ENCODE results near the gene GAGE1. TPM values are rescaled to one million over a fixed set of nuclear protein-coding genes. Genes with fewer than 3 reads are reported as not detected.
A peak's percentile ranks its signal among the peaks of the same experiment; 100 is the strongest.
"Not testable (repeated sequence)": the region's sequence is repeated elsewhere in the genome, so short reads cannot be mapped to it uniquely, and the experiment has no call there.

Gene GAGE1, protein sequence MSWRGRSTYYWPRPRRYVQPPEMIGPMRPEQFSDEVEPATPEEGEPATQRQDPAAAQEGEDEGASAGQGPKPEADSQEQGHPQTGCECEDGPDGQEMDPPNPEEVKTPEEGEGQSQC
- total RNA-seq, result not detected
- not detected for polyA plus RNA-seq
- long read RNA-seq, donor 1, result 0 reads
- long read RNA-seq, donor 2, result 0 reads

DNA sequence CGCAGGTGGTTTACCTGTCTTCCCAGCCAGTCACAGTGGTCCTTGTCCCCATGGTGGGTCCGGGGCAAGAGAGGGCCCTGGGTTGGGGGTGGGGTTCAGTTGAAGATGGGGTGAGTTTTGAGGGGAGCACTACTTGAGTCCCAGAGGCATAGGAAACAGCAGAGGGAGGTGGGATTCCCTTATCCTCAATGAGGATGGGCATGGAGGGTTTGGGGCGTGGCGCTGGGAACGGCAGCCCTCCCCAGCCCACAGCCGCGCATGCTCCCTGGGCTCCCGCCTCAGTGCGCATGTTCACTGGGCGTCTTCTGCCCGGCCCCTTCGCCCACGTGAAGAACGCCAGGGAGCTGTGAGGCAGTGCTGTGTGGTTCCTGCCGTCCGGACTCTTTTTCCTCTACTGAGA lies at the start of gene GAGE1:
TSS of gene GAGE1 (plus strand) at position 301 of the 400 bp plus-strand sequence. CDS start 1,155 bp downstream, outside the sequence.
- DNase-seq; H3K27ac ChIP-seq; H3K9me3 ChIP-seq; H3K27me3 ChIP-seq (ENCODE audit: insufficient read depth in 3 of 3, low read length in 2 of 3); ATAC-seq; H3K4me3 ChIP-seq; H3K4me1 ChIP-seq; intact Hi-C loops (cut with DNase I); H3K36me3 ChIP-seq (ENCODE audit: insufficient read depth in 1 of 2, low read depth in 1 of 2): not testable (repeated sequence)
- WGBS, 3 donors, result no CpG with 5 or more reads among the region's 16 CpGs

- H3K4me3 ChIP-seq; ATAC-seq; DNase-seq; H3K36me3 ChIP-seq (ENCODE audit: insufficient read depth in 1 of 2, low read depth in 1 of 2); H3K4me1 ChIP-seq; H3K9me3 ChIP-seq; intact Hi-C loops (cut with DNase I); H3K27me3 ChIP-seq (ENCODE audit: insufficient read depth in 3 of 3, low read length in 2 of 3); H3K27ac ChIP-seq: not testable (repeated sequence)
- no CpG with 5 or more reads among the region's 16 CpGs for WGBS, 3 donors
These were observed 47.8 kb upstream of the GAGE1 start, which contains the start of gene GAGE12E for GRCh38 chrX:49550989-49551388. GAGE12E (plus strand) TSS chrX:49551289; CDS start chrX:49552444, 1,155 bp downstream.

DNA sequence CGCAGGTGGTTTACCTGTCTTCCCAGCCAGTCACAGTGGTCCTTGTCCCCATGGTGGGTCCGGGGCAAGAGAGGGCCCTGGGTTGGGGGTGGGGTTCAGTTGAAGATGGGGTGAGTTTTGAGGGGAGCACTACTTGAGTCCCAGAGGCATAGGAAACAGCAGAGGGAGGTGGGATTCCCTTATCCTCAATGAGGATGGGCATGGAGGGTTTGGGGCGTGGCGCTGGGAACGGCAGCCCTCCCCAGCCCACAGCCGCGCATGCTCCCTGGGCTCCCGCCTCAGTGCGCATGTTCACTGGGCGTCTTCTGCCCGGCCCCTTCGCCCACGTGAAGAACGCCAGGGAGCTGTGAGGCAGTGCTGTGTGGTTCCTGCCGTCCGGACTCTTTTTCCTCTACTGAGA lies 38.3 kb upstream of the GAGE1 start, which contains the start of gene GAGE12F:
TSS of gene GAGE12F (plus strand) at position 301 of the 400 bp plus-strand sequence. CDS start 1,155 bp downstream, outside the sequence.
- H3K4me1 ChIP-seq; H3K36me3 ChIP-seq (ENCODE audit: insufficient read depth in 1 of 2, low read depth in 1 of 2); intact Hi-C loops (cut with DNase I); H3K27me3 ChIP-seq (ENCODE audit: insufficient read depth in 3 of 3, low read length in 2 of 3); H3K9me3 ChIP-seq; DNase-seq; H3K4me3 ChIP-seq; H3K27ac ChIP-seq; ATAC-seq: not testable (repeated sequence)
- WGBS, 3 donors, result no CpG with 5 or more reads among the region's 16 CpGs

DNA sequence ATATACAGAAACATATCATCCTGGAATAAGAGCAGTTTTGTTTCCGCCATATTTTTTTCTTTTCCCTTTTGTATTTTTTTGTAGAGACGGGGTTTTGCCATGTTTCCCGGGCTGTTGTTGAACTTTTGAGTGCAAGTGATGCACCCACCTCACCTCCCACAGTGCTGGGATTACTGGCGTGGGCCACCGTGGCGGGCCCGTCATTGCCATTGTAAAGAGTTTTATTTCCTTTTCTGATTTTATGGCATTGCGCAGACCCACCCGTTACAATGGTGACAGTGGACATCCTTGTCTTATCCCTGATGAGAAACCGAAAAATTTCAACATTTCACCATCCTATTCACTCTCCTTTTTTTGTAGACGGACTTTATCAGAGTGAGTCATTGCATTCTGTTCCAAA lies 30.1 kb upstream of the GAGE1 start:
- H3K4me1 ChIP-seq; H3K36me3 ChIP-seq (ENCODE audit: insufficient read depth in 1 of 2, low read depth in 1 of 2); H3K27me3 ChIP-seq (ENCODE audit: insufficient read depth in 3 of 3, low read length in 2 of 3); H3K27ac ChIP-seq; H3K9me3 ChIP-seq; intact Hi-C loops (cut with DNase I); H3K4me3 ChIP-seq; ATAC-seq: not testable (repeated sequence)
- peak in 1 of 2 donors; percentile 18 for DNase-seq
- no CpG with 5 or more reads among the region's 11 CpGs for WGBS, 3 donors

DNA sequence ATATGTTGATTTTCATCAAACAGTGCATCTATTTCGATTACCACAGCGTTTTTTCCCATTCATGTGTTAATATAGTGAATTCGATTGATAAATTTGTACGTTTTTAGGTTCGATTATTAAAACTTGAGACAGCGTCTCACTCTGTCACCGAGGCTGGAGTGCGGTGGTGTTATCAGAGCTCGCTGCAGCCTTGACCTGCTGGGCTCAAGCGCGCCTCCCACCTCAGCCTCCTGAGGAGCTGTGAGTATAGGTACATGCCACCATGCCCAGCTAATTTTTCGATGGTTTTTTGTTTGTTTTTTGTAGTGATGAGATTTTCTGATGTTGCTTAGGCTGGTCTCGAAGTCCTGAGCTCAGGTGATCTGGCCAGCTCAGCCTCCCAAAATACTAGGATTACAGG lies 29.7 kb upstream of the GAGE1 start:
- DNase-seq, result peak in 1 of 2 donors; percentile 12
- H3K36me3 ChIP-seq (ENCODE audit: insufficient read depth in 1 of 2, low read depth in 1 of 2); H3K9me3 ChIP-seq; intact Hi-C loops (cut with DNase I); H3K4me1 ChIP-seq; H3K27ac ChIP-seq; H3K27me3 ChIP-seq (ENCODE audit: insufficient read depth in 3 of 3, low read length in 2 of 3); ATAC-seq; H3K4me3 ChIP-seq: not testable (repeated sequence)
- no CpG with 5 or more reads among the region's 13 CpGs for WGBS, 3 donors

DNA sequence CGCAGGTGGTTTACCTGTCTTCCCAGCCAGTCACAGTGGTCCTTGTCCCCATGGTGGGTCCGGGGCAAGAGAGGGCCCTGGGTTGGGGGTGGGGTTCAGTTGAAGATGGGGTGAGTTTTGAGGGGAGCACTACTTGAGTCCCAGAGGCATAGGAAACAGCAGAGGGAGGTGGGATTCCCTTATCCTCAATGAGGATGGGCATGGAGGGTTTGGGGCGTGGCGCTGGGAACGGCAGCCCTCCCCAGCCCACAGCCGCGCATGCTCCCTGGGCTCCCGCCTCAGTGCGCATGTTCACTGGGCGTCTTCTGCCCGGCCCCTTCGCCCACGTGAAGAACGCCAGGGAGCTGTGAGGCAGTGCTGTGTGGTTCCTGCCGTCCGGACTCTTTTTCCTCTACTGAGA lies 28.7 kb upstream of the GAGE1 start, which contains the start of gene GAGE12G:
TSS of gene GAGE12G (plus strand) at position 301 of the 400 bp plus-strand sequence. CDS start 1,155 bp downstream, outside the sequence.
- WGBS, 3 donors, result no CpG with 5 or more reads among the region's 16 CpGs
- H3K9me3 ChIP-seq; DNase-seq; H3K4me1 ChIP-seq; intact Hi-C loops (cut with DNase I); H3K27me3 ChIP-seq (ENCODE audit: insufficient read depth in 3 of 3, low read length in 2 of 3); H3K36me3 ChIP-seq (ENCODE audit: insufficient read depth in 1 of 2, low read depth in 1 of 2); ATAC-seq; H3K4me3 ChIP-seq; H3K27ac ChIP-seq: not testable (repeated sequence)

- H3K4me1 ChIP-seq; H3K27ac ChIP-seq; H3K27me3 ChIP-seq (ENCODE audit: insufficient read depth in 3 of 3, low read length in 2 of 3); ATAC-seq; intact Hi-C loops (cut with DNase I); H3K36me3 ChIP-seq (ENCODE audit: insufficient read depth in 1 of 2, low read depth in 1 of 2); DNase-seq; H3K9me3 ChIP-seq; H3K4me3 ChIP-seq: not testable (repeated sequence)
- no CpG with 5 or more reads among the region's 16 CpGs for WGBS, 3 donors
These were observed 19.2 kb upstream of the GAGE1 start, which contains the start of gene GAGE12H for GRCh38 chrX:49579649-49580048. GAGE12H (plus strand) TSS chrX:49579949; CDS start chrX:49581104, 1,155 bp downstream.

- H3K4me1 ChIP-seq; intact Hi-C loops (cut with DNase I): not testable (repeated sequence)
These were observed 9.6 kb upstream of the GAGE1 start, which contains the start of gene GAGE2A for GRCh38 chrX:49589196-49589595. GAGE2A (plus strand) TSS chrX:49589496; CDS start chrX:49590651, 1,155 bp downstream.

DNA sequence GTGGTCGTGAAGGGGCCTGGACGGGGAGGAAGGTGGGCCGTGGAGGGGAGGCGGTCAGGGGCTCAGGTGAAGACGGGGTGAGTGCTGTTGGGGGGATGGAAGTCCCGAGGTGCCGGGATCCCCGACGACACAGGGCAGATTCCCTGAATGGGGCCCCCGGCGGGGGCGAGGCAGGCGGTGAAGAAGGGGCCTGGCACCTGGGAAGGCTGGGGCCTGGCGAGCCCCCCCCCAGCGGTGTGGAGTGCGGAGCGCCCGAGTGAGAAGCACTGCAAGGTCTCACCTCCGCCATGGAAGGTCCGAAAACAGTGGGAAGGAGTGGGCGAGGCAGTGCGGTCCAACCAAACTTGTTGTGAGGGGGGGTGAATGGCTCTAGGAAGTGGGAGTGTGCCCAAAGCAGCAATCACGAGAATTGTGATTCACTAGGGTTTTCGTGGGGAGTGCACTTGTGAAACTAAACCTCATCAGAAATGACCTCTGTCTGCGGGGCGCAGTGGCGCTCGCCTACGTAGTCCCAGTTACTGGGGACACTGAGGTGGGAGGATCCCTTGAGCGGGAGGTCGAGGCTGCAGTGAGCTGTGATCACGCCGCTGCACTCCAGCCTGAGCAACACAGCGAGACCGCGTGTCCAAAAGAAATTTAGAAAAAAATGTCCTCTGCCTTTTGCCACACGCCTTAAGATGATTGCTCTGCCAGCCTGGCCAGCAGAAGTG lies 8.9 kb upstream of the GAGE1 start:
- H3K27me3 ChIP-seq (ENCODE audit: insufficient read depth in 3 of 3, low read length in 2 of 3); ATAC-seq; H3K9me3 ChIP-seq; intact Hi-C loops (cut with DNase I); H3K27ac ChIP-seq; H3K4me1 ChIP-seq; H3K36me3 ChIP-seq (ENCODE audit: insufficient read depth in 1 of 2, low read depth in 1 of 2); H3K4me3 ChIP-seq: not testable (repeated sequence)
- peak; percentile 17 to 65 for DNase-seq
- 89 to 91% (median 90%) methylated on average over 23 to 25 of the region's 37 CpGs for whole genome bisulfite sequencing, 3 donors

More at GRCh38 chrX:49589196-49589595, 9.6 kb upstream of the GAGE1 start, which contains the start of gene GAGE2A:
- no CpG with 5 or more reads among the region's 16 CpGs for WGBS, 3 donors
- not testable (repeated sequence) for DNase-seq; H3K27ac ChIP-seq; ATAC-seq; H3K9me3 ChIP-seq; H3K36me3 ChIP-seq (ENCODE audit: insufficient read depth in 1 of 2, low read depth in 1 of 2); H3K27me3 ChIP-seq (ENCODE audit: insufficient read depth in 3 of 3, low read length in 2 of 3); H3K4me3 ChIP-seq

DNA sequence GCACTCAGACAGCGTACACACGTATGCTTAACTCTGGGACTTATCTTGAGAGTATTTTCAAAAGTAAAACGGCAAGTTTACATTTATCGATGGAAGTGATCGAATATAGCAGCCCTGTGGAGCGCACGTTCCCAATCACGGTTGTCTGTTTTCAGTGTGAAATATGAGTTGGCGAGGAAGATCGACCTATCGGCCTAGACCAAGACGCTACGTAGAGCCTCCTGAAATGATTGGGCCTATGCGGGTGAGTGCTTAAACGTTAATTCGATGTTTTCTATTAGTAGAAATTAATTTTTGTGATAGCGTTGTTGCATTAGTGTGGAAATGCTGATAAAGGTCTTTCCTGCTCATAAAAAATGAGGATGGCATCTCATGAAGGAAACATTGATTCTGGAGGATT lies 8.3 kb upstream of the GAGE1 start:
- H3K4me3 ChIP-seq; H3K27me3 ChIP-seq (ENCODE audit: insufficient read depth in 3 of 3, low read length in 2 of 3); DNase-seq; H3K27ac ChIP-seq; intact Hi-C loops (cut with DNase I); H3K9me3 ChIP-seq; H3K4me1 ChIP-seq; ATAC-seq; H3K36me3 ChIP-seq (ENCODE audit: insufficient read depth in 1 of 2, low read depth in 1 of 2): not testable (repeated sequence)
- WGBS, 3 donors, result 87 to 93% (median 92%) methylated on average over 10 of the region's 17 CpGs

Measured in psoas muscle (tissue), 8 donors.